KG1 (cell line): ENCODE measurements around the gene ACBD3.
A peak's percentile ranks its signal among the peaks of the same experiment; 100 is the strongest.

ENCODE experiments used
- DNase-seq: peaks from one replicate; lab custom pipeline; 2025; lab: John Stamatoyannopoulos, UW

ACBD3 gene

GRCh38 chr1:226134170-226135058, 52.1 kb downstream of the ACBD3 start:
- DNase-seq = no peak

GRCh38 chr1:226133504-226134123, 52.9 kb downstream of the ACBD3 start:
- no peak for DNase-seq

- no peak for DNase-seq
These were observed 53.6 kb downstream of the ACBD3 start for GRCh38 chr1:226132728-226133503.

DNA sequence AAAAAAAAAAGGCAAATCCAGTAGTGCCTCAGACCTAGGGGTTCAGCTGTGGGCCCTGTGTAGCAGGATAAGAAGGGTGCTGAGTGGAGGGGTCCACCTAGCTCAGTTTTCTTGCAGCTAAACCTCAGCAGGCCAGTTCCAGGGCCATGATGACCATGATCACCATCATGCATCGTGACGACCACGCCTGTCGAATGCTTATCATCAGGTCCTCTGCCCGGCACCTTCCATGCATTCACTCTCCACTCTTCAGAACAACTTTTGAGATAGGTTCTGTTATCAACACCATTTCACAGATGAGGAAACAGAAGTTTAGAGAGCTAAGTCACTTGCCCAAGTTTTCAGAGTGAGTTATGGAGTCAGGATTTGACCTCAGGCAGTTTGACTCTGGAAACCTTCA, 54.9 kb downstream of the ACBD3 start:
- DNase-seq = no peak

DNA sequence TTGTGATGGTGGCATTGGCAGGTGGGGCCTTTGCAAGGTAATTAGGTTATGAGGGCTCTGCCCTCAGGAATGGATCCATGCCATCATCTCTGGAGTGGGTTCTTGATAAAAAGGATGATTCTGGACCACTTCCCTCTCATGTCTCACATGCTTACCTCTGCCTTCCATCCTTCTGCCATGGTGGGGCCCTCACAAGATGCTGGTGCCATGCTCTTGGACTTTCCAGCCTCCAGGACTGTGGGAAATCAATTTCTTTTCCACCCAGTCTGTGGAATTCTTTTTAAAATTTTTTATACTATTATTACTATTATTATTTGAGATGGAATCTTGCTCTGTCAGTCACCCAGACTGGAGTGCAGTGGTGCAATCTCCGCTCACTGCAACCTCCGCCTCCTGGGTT, 57.3 kb downstream of the ACBD3 start:
- DNase-seq = no peak

DNA sequence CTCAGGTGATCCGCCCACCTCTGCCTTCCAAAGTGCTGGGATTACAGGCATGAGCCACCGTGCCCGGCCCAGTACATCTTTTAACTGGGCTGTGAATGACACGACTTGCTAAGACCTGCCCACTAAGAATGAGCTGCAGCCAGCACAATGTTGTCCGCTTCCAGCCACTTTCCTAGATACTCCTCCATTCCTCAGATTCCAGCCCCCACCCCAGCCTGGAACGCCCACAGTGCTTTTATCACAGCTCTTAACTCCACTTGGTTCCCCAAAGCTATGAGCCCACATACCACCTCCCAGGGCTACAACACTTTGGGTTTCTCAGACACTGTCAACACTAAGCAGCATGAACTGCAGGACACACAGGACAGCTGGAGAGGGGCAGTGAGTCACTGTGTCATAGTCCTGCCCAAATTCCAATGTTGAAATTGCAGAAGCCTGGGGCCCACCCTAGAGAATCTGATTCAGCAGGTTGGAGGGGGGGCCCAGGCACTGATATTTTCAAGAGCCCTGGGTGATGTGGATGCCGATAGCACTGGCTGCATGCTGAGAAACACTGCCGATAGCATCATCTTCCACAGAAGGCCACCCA, 58.0 kb downstream of the ACBD3 start:
- DNase-seq = no peak

- DNase-seq = no peak
These were observed 59.5 kb downstream of the ACBD3 start for GRCh38 chr1:226126824-226127569.

- DNase-seq = no peak
These were observed 60.7 kb downstream of the ACBD3 start for GRCh38 chr1:226125831-226126230.

DNA sequence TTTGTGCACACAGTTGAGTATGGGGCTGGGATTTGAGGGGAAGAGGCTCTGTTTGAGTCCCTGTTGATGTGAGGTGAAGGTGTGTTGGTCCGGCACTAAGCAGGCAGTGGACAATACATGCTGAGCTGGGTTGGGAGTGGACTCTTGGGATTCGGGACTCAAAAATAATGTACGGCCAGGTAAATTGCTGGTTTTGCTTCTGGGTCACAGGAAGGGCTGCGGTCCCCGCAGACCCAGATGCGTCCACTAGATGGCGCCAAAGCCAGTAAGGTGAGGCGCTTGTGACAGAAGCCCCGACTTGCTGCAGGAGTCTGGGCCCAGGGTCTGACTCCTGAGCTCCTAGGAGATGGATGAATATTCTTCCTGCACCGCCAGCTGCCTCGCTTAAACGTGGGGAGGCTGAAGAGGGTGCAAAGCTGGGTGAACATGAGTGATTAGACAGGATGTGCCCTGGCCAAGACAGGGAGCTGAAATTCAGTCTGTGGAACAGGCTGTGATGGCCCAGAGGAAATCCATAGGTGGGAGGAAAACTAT, 61.4 kb downstream of the ACBD3 start:
- peak; percentile 42 for DNase-seq

DNA sequence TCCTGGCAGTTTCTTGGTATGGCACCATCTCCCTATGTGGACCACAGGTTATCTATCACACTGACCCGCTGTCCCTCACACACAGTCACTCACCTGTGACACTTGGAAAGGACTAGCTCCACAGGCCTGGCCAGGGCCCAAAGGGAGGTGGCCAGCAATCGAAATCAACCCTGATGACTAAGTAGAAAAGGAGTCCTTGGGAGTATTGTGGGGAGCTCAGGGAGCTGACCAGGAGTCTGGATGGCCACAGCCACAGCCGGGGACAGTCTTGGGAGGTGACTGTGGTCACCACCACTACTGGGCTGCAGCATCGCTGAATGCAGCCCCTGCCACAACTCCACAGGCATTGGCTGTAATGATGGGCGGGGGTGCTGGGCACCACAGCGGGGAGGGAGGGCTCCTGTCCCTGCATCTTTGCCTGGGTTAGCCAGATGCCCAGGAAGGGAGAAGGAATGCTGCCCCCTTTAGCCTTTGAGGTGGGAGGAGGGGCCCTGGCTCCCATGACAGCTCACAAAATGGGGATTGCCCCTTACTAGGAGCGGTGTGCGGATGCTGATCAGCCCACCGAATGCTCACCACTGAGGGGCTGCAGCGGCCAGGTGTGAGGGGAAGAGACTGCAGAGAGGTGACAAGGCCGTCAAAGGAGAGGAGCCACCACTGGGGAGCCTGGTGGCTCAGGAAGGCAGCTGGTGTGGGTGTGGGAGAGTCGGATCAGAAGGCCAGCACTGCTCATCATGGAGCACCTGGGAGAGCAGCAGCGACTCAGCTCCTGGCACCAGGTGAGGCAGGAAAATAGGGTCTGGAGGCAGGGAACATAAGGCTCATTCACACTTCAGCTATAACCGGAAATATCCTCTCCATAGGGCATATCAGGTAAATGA, 62.7 kb downstream of the ACBD3 start:
- no peak for DNase-seq

DNA sequence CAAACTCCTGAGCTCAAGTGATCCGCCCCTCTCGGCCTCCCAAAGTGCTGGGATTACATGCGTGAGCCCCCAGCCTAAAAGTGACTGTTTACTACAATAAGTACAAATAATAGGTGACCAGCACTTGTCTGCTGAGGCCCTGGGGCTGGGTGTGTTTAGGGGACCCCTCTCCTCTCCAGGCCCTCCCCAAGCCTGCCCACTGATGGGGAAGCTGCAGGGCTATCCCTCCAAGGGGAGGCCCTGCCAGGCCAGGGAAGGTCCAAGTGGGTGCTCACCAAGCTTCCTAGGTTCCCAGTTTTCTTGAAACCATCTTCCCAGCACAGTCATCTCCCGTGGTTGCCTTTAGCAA, 63.4 kb downstream of the ACBD3 start:
- no peak for DNase-seq

DNA sequence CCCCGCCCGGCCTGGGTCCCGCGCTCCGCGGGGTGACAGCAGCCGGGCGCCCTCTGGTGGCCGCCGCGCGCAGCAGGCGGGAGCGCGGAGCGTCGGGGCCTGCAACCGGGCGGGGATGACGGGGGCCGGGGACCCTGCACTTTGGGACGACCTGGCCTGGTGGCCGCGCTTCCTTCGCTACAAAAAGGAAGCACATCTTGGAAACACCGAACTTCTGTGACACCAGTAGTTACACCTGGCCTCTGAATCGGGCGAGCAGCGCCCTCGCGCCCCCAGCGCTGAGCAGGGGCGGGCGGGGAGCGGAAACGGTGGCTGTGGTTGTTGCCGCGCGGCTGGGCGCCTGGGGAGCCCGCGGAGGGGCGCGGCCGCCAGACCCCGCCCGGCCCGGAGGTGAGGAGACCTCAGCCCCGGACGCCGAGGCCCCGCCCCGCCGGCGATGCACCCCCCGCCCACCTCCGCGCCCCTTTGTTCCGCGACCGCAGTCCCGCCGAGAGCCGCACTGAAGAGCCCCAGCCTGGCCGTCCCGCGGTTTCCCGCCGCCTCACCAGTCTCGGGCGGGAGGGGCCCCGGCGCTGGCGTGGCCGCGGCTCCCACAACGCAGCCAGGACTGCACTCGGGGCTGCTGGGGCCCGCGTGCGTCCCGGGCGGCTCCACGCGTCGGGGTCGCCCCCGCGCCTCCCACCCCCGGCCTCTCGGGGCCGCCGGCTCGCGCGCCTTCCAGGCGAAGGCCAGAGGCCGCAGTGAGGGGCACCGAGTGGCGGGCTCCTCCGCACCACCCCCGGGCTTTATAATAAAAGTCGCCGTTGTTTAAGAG, 64.7 kb downstream of the ACBD3 start:
- DNase-seq = peak; percentile 63

GRCh38 chr1:226121049-226121586, 65.4 kb downstream of the ACBD3 start:
- DNase-seq = no peak

- DNase-seq = no peak
These were observed 66.1 kb downstream of the ACBD3 start for GRCh38 chr1:226120398-226120797.

DNA sequence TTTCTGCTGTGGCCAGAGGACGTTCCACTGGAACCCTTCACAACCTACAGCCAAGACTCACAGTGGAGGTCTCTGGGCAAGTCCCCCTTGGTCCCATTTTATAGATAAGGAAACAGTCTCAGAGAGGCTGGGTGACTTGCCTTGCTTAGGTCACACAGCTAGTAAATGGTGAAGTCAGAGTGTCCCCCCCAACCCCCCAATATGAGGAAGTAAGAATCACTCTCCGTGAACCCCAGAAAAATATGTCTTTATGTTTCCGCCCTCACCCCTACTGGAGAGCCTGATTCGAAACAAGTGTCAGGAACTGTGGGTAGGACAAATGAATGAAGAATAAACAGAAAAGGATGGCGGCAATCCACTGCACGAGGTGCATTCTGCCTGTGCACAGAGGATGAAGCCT, 67.4 kb downstream of the ACBD3 start:
- DNase-seq = no peak

- DNase-seq = no peak
These were observed 68.2 kb downstream of the ACBD3 start for GRCh38 chr1:226118357-226118756.

DNA sequence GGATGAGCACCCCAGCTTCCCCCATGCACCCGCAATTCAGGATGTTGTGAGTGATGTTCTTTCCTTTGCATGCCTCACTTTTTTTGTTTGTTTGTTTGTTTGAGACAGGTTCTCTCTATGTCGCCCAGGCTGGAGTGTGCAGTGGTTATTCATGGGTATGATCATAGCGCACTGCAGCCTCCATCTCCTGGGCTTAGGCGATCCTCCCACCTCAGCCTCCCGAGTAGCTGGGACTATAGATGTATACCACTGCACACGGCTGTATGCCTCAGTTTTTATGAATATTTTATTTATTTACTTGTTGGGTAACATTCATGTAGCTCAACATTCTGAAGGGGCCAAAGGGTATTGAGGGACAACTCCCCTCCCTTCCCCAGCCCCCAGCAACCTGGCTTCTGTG, 69.2 kb downstream of the ACBD3 start:
- no peak for DNase-seq

DNA sequence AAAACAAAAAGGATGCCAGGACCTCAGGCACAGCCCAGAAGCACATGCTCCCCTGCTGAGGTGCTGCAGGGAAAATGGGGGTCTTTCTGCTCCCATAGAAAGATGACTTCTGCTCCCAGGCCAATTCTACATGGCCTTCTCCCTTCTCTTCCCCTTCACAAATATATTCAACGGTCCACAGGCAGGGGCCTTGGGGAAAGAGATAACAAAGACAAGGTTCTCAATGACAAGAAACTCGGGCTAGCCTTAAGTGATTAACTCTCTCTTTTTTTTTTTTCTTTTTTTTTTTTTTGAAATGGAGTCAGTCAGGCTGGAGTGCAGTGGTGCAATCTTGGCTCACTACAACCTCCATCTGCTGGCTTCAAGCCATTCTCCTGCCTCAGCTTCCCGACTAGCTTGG, 69.9 kb downstream of the ACBD3 start:
- DNase-seq = no peak

GRCh38 chr1:226112626-226113025, 73.9 kb downstream of the ACBD3 start:
- DNase-seq = no peak
